Activated CD4-positive, alpha-beta T cell treated with anti-CD3 and anti-CD28 coated beads, Interleukin-2, amount 10 ng/mL, durations not matched to agents 7 days and 5 days (primary cell): ENCODE results near the gene KCNMA1. TPM values are rescaled to one million over a fixed set of nuclear protein-coding genes. Genes with fewer than 3 reads are reported as not detected.

Experiments
- CTCF ChIA-PET: fragments of 350-600 bp; sonication (Branson Sonifier 250); formaldehyde crosslinking; loops from one replicate; lab custom pipeline; 2021; ENCODE audit warnings: antibody characterized with exemption; lab: Charles Lee
- POLR2A ChIA-PET: fragments of 350-600 bp; sonication (Branson Sonifier 250); formaldehyde crosslinking; loops from one replicate; lab custom pipeline; 2021; ENCODE audit warnings: antibody characterized with exemption; lab: Charles Lee
- DNase-seq: peaks from one replicate; pipeline ENCODE4 v3.0.0-alpha.2; 2020
- H3K27ac Mint-ChIP-seq: one replicate; pipeline ENCODE4 v1.8.0; 2021; ENCODE audit warnings: mild to moderate bottlenecking, moderate library complexity, mixed read lengths
- H3K27me3 Mint-ChIP-seq: one replicate; pipeline ENCODE4 v1.8.0; 2021; ENCODE audit warnings: mixed read lengths
- H3K36me3 Mint-ChIP-seq: one replicate; pipeline ENCODE4 v1.8.0; 2021; ENCODE audit warnings: low read depth, mixed read lengths
- H3K4me1 Mint-ChIP-seq: one replicate; pipeline ENCODE4 v1.8.0; 2021; ENCODE audit warnings: mixed read lengths
- H3K4me3 Mint-ChIP-seq: one replicate; pipeline ENCODE4 v1.8.0; 2021; ENCODE audit warnings: mild to moderate bottlenecking, moderate library complexity, mixed read lengths
- H3K9me3 Mint-ChIP-seq: one replicate; pipeline ENCODE4 v1.8.0; 2021; ENCODE audit warnings: mixed read lengths
- total RNA-seq, 2 experiments: library from RNA; stranded (reverse); gene quantifications; one replicate each; pipeline ENCODE4 v1.2.3, GENCODE V29; 2021

The KCNMA1 gene
- total RNA-seq, 2 experiments from 2014 or later = not detected

GRCh38 chr10:77231884-77232610 lies 405.6 kb downstream of the KCNMA1 start:
- POLR2A ChIA-PET = no interaction called here
- H3K36me3 Mint-ChIP-seq = no peaks in the 10 kb centered on the region
- no peak overlapping the region for H3K4me3 Mint-ChIP-seq
- no peak for DNase-seq
- no peaks in the 10 kb centered on the region for H3K9me3 Mint-ChIP-seq
- peaks cover 5% of the 10 kb centered on the region for H3K27me3 Mint-ChIP-seq
- CTCF ChIA-PET = no interaction called here
- H3K4me1 Mint-ChIP-seq = no peaks in the 10 kb centered on the region
- no peak overlapping the region for H3K27ac Mint-ChIP-seq

- H3K36me3 Mint-ChIP-seq = no peaks in the 10 kb centered on the region
- H3K4me1 Mint-ChIP-seq = no peaks in the 10 kb centered on the region
- no peak for DNase-seq
- H3K27me3 Mint-ChIP-seq = peaks cover 5% of the 10 kb centered on the region
- no peaks in the 10 kb centered on the region for H3K9me3 Mint-ChIP-seq
- ChIA-PET POLR2A (no interaction called here), CTCF (interaction anchor here (0.5 kb wide), 1 partner anchor 783 kb away, joined by 3 read pairs; no protein-coding TSS in a partner anchor)
- no peak overlapping the region for H3K4me3 Mint-ChIP-seq
- H3K27ac Mint-ChIP-seq = no peak overlapping the region
These were observed 406.2 kb downstream of the KCNMA1 start for GRCh38 chr10:77231375-77231774.

GRCh38 chr10:77230194-77230593 lies 407.4 kb downstream of the KCNMA1 start:
- no peak for DNase-seq
- Mint-ChIP-seq H3K27me3 (peaks cover 5% of the 10 kb centered on the region), H3K9me3 (no peaks in the 10 kb centered on the region), H3K27ac (no peak overlapping the region), H3K4me1 (no peaks in the 10 kb centered on the region), H3K36me3 (no peaks in the 10 kb centered on the region), H3K4me3 (no peak overlapping the region)
- ChIA-PET CTCF (no interaction called here), POLR2A (no interaction called here)

GRCh38 chr10:77229704-77230103 lies 407.9 kb downstream of the KCNMA1 start:
- Mint-ChIP-seq H3K4me3 (no peak overlapping the region), H3K9me3 (no peaks in the 10 kb centered on the region), H3K27me3 (peaks cover 5% of the 10 kb centered on the region), H3K27ac (no peak overlapping the region), H3K4me1 (no peaks in the 10 kb centered on the region), H3K36me3 (no peaks in the 10 kb centered on the region)
- no peak for DNase-seq
- CTCF ChIA-PET = no interaction called here
- POLR2A ChIA-PET = no interaction called here

- Mint-ChIP-seq H3K27ac (no peak overlapping the region), H3K27me3 (peaks cover 9% of the 10 kb centered on the region), H3K4me1 (no peaks in the 10 kb centered on the region), H3K9me3 (no peaks in the 10 kb centered on the region), H3K4me3 (no peak overlapping the region), H3K36me3 (no peaks in the 10 kb centered on the region)
- CTCF ChIA-PET = no interaction called here
- POLR2A ChIA-PET = no interaction called here
- no peak for DNase-seq
These were observed 409.0 kb downstream of the KCNMA1 start for GRCh38 chr10:77228559-77228958.

- no peaks in the 10 kb centered on the region for H3K9me3 Mint-ChIP-seq
- H3K27me3 Mint-ChIP-seq = peaks cover 13% of the 10 kb centered on the region
- no peak overlapping the region for H3K4me3 Mint-ChIP-seq
- H3K27ac Mint-ChIP-seq = no peak overlapping the region
- H3K4me1 Mint-ChIP-seq = no peaks in the 10 kb centered on the region
- no peak for DNase-seq
- no peaks in the 10 kb centered on the region for H3K36me3 Mint-ChIP-seq
- POLR2A ChIA-PET = no interaction called here
- CTCF ChIA-PET = interaction anchor here (0.6 kb wide), 1 partner anchor 396 kb away, joined by 3 read pairs; no protein-coding TSS in a partner anchor
These were observed 410.6 kb downstream of the KCNMA1 start for GRCh38 chr10:77226853-77227565.

- no peak for DNase-seq
- ChIA-PET POLR2A (no interaction called here), CTCF (no interaction called here)
- H3K4me3 Mint-ChIP-seq = no peak overlapping the region
- H3K36me3 Mint-ChIP-seq = no peaks in the 10 kb centered on the region
- no peaks in the 10 kb centered on the region for H3K4me1 Mint-ChIP-seq
- H3K27me3 Mint-ChIP-seq = peaks cover 13% of the 10 kb centered on the region
- no peaks in the 10 kb centered on the region for H3K9me3 Mint-ChIP-seq
- H3K27ac Mint-ChIP-seq = no peak overlapping the region
These were observed 411.2 kb downstream of the KCNMA1 start for GRCh38 chr10:77226452-77226851.

GRCh38 chr10:77226020-77226419 lies 411.6 kb downstream of the KCNMA1 start:
- peaks cover 14% of the 10 kb centered on the region for H3K27me3 Mint-ChIP-seq
- no peaks in the 10 kb centered on the region for H3K9me3 Mint-ChIP-seq
- ChIA-PET POLR2A (no interaction called here), CTCF (no interaction called here)
- no peak overlapping the region for H3K27ac Mint-ChIP-seq
- no peaks in the 10 kb centered on the region for H3K4me1 Mint-ChIP-seq
- no peaks in the 10 kb centered on the region for H3K36me3 Mint-ChIP-seq
- no peak overlapping the region for H3K4me3 Mint-ChIP-seq
- DNase-seq = no peak

GRCh38 chr10:77223526-77224460 lies 413.8 kb downstream of the KCNMA1 start:
- H3K27ac Mint-ChIP-seq = no peak overlapping the region
- no peaks in the 10 kb centered on the region for H3K4me1 Mint-ChIP-seq
- DNase-seq = no peak
- ChIA-PET POLR2A (no interaction called here), CTCF (no interaction called here)
- no peaks in the 10 kb centered on the region for H3K36me3 Mint-ChIP-seq
- peaks cover 12% of the 10 kb centered on the region for H3K27me3 Mint-ChIP-seq
- no peaks in the 10 kb centered on the region for H3K9me3 Mint-ChIP-seq
- H3K4me3 Mint-ChIP-seq = no peak overlapping the region

GRCh38 chr10:77220150-77220549 lies 417.5 kb downstream of the KCNMA1 start:
- no peaks in the 10 kb centered on the region for H3K9me3 Mint-ChIP-seq
- POLR2A ChIA-PET = no interaction called here
- H3K27ac Mint-ChIP-seq = no peak overlapping the region
- H3K4me1 Mint-ChIP-seq = no peaks in the 10 kb centered on the region
- no peak for DNase-seq
- peaks cover 12% of the 10 kb centered on the region for H3K27me3 Mint-ChIP-seq
- CTCF ChIA-PET = no interaction called here
- no peaks in the 10 kb centered on the region for H3K36me3 Mint-ChIP-seq
- H3K4me3 Mint-ChIP-seq = no peak overlapping the region

- Mint-ChIP-seq H3K27ac (no peak overlapping the region), H3K4me1 (no peaks in the 10 kb centered on the region), H3K27me3 (peaks cover 12% of the 10 kb centered on the region), H3K4me3 (no peak overlapping the region), H3K36me3 (no peaks in the 10 kb centered on the region), H3K9me3 (no peaks in the 10 kb centered on the region)
- POLR2A ChIA-PET = no interaction called here
- no peak for DNase-seq
- CTCF ChIA-PET = no interaction called here
These were observed 418.6 kb downstream of the KCNMA1 start for GRCh38 chr10:77219046-77219445.

- H3K36me3 Mint-ChIP-seq = no peaks in the 10 kb centered on the region
- no peaks in the 10 kb centered on the region for H3K4me1 Mint-ChIP-seq
- CTCF ChIA-PET = no interaction called here
- H3K27ac Mint-ChIP-seq = no peak overlapping the region
- DNase-seq = no peak
- no peak overlapping the region for H3K4me3 Mint-ChIP-seq
- POLR2A ChIA-PET = no interaction called here
- peaks cover 9% of the 10 kb centered on the region for H3K27me3 Mint-ChIP-seq
- no peaks in the 10 kb centered on the region for H3K9me3 Mint-ChIP-seq
These were observed 422.8 kb downstream of the KCNMA1 start for GRCh38 chr10:77214799-77215198.

GRCh38 chr10:77212632-77213031 lies 425.0 kb downstream of the KCNMA1 start:
- H3K27me3 Mint-ChIP-seq = peaks cover 7% of the 10 kb centered on the region
- H3K4me1 Mint-ChIP-seq = no peaks in the 10 kb centered on the region
- no peaks in the 10 kb centered on the region for H3K36me3 Mint-ChIP-seq
- POLR2A ChIA-PET = no interaction called here
- no peak overlapping the region for H3K4me3 Mint-ChIP-seq
- H3K9me3 Mint-ChIP-seq = no peaks in the 10 kb centered on the region
- CTCF ChIA-PET = no interaction called here
- no peak overlapping the region for H3K27ac Mint-ChIP-seq
- DNase-seq = no peak
